Stimulated activated CD8-positive, alpha-beta memory T cell treated with anti-CD3 and anti-CD28 coated beads, Interleukin-2, amount 100 ng/mL, for 48 hours (primary cell): ENCODE results near the gene TNFSF15.

Source experiments
- DNase-seq, 2 donors: peaks; one replicate each; pipeline ENCODE4 v3.0.0-alpha.2; 2020; ENCODE audit warnings: low read depth in 2 of 2

TNFSF15 gene

GRCh38 chr9:114805670-114806525 is at the start of gene TNFSF15:
Gene TNFSF15, minus strand, starts transcription at chr9:114806039. Its CDS starts 27 bp downstream, at chr9:114806012.
- DNase-seq: no peak

- DNase-seq: no peak
These were observed 49.6 kb upstream of the TNFSF15 start for GRCh38 chr9:114855488-114855887.

- DNase-seq: no peak
These were observed 49.0 kb upstream of the TNFSF15 start for GRCh38 chr9:114854736-114855355.

GRCh38 chr9:114853071-114853855 is 47.4 kb upstream of the TNFSF15 start:
- no peak for DNase-seq

GRCh38 chr9:114852050-114852594 is 46.3 kb upstream of the TNFSF15 start:
- no peak for DNase-seq

DNA sequence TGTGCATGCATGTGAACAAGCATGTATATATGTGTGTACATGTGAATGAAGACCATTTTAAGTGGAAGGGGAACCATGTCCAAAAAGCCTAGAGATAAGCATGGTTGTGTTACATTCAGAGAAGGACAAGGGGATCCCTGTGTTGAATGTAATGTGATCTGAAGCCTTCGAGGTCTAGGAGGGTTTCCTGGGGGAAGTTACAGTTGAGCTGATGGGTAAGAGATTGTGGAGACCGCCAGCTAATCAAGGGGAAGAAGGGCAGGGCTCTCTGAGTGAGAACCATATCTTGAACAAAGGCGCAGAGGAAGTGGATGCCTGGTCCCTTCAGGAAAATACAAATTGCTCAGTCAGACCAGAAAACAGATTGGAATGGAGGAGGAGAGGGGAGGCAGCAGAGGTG is 45.5 kb upstream of the TNFSF15 start:
- no peak for DNase-seq

- DNase-seq: no peak
These were observed 45.0 kb upstream of the TNFSF15 start for GRCh38 chr9:114850871-114851270.

DNA sequence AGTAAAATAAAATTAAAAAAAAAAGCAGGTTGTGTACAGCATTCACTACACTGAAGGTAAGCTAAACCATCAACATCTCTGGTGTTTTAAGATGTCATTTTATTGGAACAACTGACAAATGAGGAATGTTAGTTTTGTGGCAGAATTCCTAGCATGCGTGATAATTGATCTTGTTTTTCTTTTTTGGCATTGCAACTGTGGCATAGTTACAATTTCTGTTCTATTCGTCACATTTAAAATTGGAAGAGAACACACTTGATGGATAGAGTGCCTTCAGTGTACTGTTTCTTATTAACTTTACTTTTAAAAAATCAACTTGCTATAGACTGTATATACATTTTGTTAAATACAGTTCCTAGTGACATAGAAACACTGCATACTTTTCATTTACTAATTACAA is 43.6 kb upstream of the TNFSF15 start:
- DNase-seq: no peak

DNA sequence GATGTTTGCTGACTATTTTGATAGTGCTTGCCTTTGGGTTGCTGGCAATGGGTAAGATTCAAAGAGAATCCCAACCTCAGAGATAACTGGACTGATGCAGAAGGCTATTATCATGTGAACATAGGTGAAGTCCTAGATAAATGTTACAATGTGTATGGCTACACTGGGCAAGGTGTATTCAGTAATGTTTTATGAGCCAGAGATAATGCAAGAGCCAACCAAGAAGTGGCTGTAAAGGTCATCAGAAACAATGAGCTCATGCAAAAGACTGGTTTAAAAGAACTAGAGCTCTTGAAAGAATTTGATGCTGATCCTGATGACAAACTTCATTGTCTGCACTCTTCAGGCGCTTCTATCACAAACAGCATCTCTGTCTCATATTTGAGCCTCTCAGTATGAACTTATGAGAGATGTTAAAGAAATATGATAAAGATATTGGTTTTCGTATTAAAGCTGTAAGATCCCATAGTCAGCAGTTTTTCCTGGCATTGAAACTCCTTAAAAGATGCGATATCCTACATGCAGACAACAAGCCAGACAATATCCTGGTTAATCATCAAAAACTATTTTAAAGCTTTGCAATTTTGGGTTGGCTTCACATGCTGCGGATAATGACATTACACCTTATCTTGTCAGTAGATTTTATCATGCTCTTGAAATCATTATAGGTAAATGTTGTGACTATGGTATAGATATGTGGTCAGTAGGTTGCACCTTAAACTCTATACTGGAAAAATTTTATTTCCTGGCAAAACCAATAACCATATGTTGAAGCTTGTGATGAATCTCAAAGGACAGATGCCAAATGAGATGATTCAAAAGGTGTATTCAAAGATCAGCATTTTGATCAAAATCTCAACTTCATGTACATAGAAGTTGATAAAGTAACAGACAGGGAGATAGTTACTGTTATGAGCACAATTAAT is 41.9 kb upstream of the TNFSF15 start:
- no peak for DNase-seq

GRCh38 chr9:114845373-114845772 is 39.5 kb upstream of the TNFSF15 start:
- DNase-seq: no peak

DNA sequence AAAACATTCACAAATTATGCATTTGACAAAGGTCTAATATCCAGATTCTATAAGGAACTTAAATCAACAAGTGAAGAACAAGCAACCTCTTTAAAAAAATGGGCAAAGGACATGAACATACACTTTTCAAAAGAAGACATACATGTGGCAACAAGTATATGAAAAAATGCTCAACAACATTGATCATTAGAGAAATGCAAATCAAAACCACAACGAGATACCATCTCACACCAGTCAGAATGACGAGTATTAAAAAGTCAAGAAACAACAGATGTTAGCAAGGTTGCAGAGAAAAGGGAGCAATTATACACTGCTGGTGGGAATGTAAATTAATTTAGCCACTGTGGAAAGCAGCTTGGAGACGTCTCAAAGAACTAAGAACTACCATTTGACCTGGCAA is 38.9 kb upstream of the TNFSF15 start:
- DNase-seq: no peak

- no peak for DNase-seq
These were observed 32.1 kb upstream of the TNFSF15 start for GRCh38 chr9:114837923-114838322.

DNA sequence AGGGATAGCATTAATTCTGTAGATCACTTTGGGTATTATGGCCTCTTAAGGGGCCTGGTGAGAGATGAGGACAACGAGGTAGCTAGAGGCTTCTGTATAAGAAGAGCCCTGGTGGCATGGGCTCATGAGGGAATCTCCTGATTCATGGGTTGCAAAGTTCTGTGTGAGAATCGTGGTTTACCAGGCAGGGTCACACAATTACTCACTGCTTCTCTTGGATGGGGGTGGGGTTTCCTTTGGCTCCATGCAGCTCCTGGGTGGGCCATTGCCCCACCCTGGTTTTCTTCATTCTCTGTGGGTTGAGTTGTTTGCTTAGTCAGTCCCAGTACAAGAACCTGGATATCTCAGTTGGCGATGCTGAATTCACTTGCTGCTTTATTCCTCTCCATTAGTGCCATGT is 30.9 kb upstream of the TNFSF15 start:
- DNase-seq: peak; percentile 8 to 20

GRCh38 chr9:114834386-114834785 is 28.5 kb upstream of the TNFSF15 start:
- no peak for DNase-seq

GRCh38 chr9:114830546-114830945 is 24.7 kb upstream of the TNFSF15 start:
- DNase-seq: no peak

DNA sequence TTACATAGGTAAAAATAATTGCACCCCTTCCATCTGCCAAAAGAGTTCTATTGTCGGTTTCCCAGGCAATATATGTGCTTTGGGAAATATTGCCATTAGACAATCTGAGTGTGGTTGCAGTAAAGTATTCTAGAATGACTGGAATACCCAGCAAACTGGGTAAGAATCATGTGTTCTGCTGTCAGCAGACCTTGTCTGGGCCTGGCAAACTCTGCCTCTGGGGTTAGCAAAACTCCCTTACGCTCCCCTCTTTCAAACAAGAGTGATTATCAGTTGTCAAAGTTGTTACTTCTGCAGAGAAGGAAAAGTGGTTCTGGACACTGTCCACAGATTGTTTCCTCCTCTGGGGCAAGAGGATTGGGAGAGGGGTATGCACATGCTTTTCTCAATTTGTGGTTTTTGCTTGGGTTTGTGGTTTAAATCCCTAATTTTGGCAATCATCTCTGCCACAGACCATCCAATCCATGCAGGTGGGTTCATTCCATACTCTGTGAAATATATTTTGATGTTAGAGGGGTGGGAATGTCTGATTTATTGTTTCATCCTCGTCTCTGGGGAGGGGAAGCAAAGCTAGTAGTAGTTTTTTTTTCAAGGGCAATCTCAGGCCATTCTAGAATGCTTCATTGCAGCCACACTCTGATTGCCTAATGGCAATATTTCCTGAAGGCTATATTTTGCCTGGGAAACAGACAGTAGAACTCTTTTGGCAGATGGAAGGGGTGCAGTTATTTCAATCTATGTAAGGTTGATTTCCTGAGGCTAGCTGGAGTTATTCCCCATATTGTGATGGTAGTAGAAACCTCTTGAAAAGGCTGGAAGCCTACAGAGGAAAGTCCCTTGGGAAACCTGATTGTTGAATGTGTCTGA is 24.0 kb upstream of the TNFSF15 start:
- DNase-seq: no peak

- DNase-seq: no peak
These were observed 22.4 kb upstream of the TNFSF15 start for GRCh38 chr9:114828303-114828650.

- no peak for DNase-seq
These were observed 21.9 kb upstream of the TNFSF15 start for GRCh38 chr9:114827641-114828302.

DNA sequence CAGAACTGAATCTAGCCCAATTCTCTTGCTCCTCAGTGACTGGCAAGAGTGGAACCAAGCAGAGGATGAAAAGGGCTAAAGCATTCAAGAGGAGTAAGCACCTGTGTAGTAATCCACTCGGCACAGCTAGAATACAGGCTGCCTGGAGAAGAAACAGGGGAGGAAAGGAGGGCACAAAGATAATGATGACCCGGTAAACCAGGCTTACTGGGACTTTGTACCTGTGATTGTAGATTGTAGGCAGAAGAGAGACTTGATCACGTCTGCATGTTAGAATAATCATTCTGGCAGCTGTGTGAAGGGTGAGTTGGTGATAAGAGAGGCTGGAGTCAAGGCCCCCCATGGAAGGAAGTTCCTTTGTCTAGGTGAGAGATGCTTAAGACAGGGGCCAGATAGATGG is 20.6 kb upstream of the TNFSF15 start:
- no peak for DNase-seq
